Caco-2 (cell line): ENCODE results near the gene CAMSAP1. TPM values are rescaled to one million over a fixed set of nuclear protein-coding genes. Genes with fewer than 3 reads are reported as not detected.

Source experiments
- BruUV-seq: library from RNA; stranded (reverse); fragments of 400-500 nt; replicated peaks from 2 replicates; lab custom pipeline; 2021; lab: Mats Ljungman, UMichigan
- CTCF ChIA-PET: fragments of 300-600 bp; sonication (Branson Sonifier 250); formaldehyde crosslinking; loops from one replicate; lab custom pipeline; 2022; ENCODE audit warnings: antibody characterized with exemption; lab: Charles Lee
- POLR2A ChIA-PET: fragments of 300-600 bp; sonication (Branson Sonifier 250); formaldehyde crosslinking; loops from one replicate; lab custom pipeline; 2022; ENCODE audit warnings: antibody characterized with exemption; lab: Charles Lee
- DNase-seq, 2 experiments: peaks; one replicate each; pipeline versions ENCODE4 v3.0.0 to v3.0.0-alpha.2; 2020 to 2022
- H3K27me3 ChIP-seq: replicated peaks from 2 replicates; pipeline ENCODE4 v1.6.0; 2011; ENCODE audit warnings: low read length; ENCODE audit not compliant: control insufficient read depth, insufficient read depth
- H3K36me3 ChIP-seq: 2 replicates; pipeline ENCODE4 v1.5.1; 2011; ENCODE audit warnings: low read length; ENCODE audit not compliant: control insufficient read depth, insufficient read depth
- H3K4me1 ChIP-seq: fragments of 250-450 bp; sonication (Bioruptor Pico); 2 replicates; pipeline ENCODE4 v1.5.1; 2020; ENCODE audit warnings: mild to moderate bottlenecking
- H3K4me3 ChIP-seq: 2 replicates; pipeline ENCODE4 v1.5.1; 2011; ENCODE audit warnings: low read depth, mild to moderate bottlenecking, control low read depth, low read length
- H3K9me3 ChIP-seq: fragments of 250-450 bp; sonication (Bioruptor Pico); 2 replicates; pipeline ENCODE4 v1.5.1; 2020; ENCODE audit warnings: mild to moderate bottlenecking, moderate library complexity
- H3K27ac Mint-ChIP-seq: one replicate; pipeline ENCODE4 v1.8.0; 2022; ENCODE audit warnings: mixed read lengths; ENCODE audit not compliant: unreplicated experiment
- H3K27me3 Mint-ChIP-seq: one replicate; pipeline ENCODE4 v1.8.0; 2022; ENCODE audit warnings: mixed read lengths; ENCODE audit not compliant: insufficient read depth, unreplicated experiment
- H3K36me3 Mint-ChIP-seq: one replicate; pipeline ENCODE4 v1.8.0; 2022; ENCODE audit warnings: mild to moderate bottlenecking, mixed read lengths; ENCODE audit not compliant: insufficient read depth, unreplicated experiment
- H3K4me1 Mint-ChIP-seq: one replicate; pipeline ENCODE4 v1.8.0; 2022; ENCODE audit warnings: low read depth, mixed read lengths; ENCODE audit not compliant: unreplicated experiment
- H3K4me3 Mint-ChIP-seq: one replicate; pipeline ENCODE4 v1.8.0; 2022; ENCODE audit warnings: mild to moderate bottlenecking, moderate library complexity, mixed read lengths; ENCODE audit not compliant: unreplicated experiment
- H3K9me3 Mint-ChIP-seq: one replicate; pipeline ENCODE4 v1.8.0; 2022; ENCODE audit warnings: mixed read lengths; ENCODE audit not compliant: unreplicated experiment
- intact Hi-C: fragments of 100-400 bp; cut with micrococcal nuclease; formaldehyde crosslinking; loops from one replicate; pipeline ENCODE4 v1.10.0; 2022; ENCODE audit not compliant: unreplicated experiment
- total RNA-seq: library from RNA; stranded (reverse); gene quantifications from 2 replicates; pipeline ENCODE4 v1.2.3, GENCODE V29; 2022
- TF ChIP-seq, protein P1 (sequence below), 2 experiments: fragments of 200-600 bp in 1 of 2; IDR thresholded peaks; 1 replicate in 1 of 2; 2 replicates in 1 of 2; pipeline versions ENCODE4 v1.5.1 to v1.8.0; 2011 to 2022; ENCODE audit warnings: antibody characterized with exemption in 1 of 2, control low read depth in 1 of 2, inconsistent platforms in 1 of 2, low read depth in 1 of 2, low read length in 1 of 2, mild to moderate bottlenecking in 1 of 2, moderate library complexity in 1 of 2; ENCODE audit not compliant: insufficient read depth in 1 of 2, severe bottlenecking in 1 of 2, unreplicated experiment in 1 of 2

Gene CAMSAP1
- total RNA-seq, 1 experiment from 2014 or later: 31.3 TPM

DNA sequence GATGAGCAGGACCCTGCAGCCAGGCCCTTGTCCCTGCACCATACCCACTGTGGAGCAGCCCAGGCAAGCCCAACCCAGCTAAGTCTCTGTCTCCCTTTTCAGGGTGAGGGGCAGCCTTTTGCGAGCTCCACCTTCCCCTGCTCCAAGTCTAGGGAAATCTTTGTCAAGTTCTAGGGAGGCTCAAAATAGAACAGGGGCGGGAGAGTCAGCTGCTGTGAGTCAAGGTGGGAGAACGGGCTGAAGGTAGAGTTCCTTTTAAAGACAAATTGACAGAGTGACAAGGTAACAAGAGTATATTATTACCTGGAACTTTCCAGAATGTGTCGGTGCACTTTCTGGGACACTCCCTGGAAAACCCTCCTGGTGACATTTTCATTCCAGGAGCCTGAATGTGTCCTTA lies 140.6 kb downstream of the CAMSAP1 start:
- POLR2A ChIA-PET: no interaction called here
- CTCF ChIA-PET: no interaction called here
- Mint-ChIP-seq H3K27ac (no peak overlapping the region), H3K36me3 (no peaks in the 10 kb centered on the region), H3K4me1 (no peaks in the 10 kb centered on the region), H3K27me3 (no peaks in the 10 kb centered on the region), H3K9me3 (no peaks in the 10 kb centered on the region), H3K4me3 (no peak overlapping the region)
- intact Hi-C loops: no loop called here
- no peak for DNase-seq
- no TSS peak for BruUV-seq
- H3K36me3 ChIP-seq: no peaks in the 10 kb centered on the region
- H3K4me1 ChIP-seq: no peaks in the 10 kb centered on the region
- H3K9me3 ChIP-seq: 0 out of 2 replicates have a peak, but pooled peaks cover 3% of the 10 kb centered on the region
- TF ChIP-seq, protein P1, sequence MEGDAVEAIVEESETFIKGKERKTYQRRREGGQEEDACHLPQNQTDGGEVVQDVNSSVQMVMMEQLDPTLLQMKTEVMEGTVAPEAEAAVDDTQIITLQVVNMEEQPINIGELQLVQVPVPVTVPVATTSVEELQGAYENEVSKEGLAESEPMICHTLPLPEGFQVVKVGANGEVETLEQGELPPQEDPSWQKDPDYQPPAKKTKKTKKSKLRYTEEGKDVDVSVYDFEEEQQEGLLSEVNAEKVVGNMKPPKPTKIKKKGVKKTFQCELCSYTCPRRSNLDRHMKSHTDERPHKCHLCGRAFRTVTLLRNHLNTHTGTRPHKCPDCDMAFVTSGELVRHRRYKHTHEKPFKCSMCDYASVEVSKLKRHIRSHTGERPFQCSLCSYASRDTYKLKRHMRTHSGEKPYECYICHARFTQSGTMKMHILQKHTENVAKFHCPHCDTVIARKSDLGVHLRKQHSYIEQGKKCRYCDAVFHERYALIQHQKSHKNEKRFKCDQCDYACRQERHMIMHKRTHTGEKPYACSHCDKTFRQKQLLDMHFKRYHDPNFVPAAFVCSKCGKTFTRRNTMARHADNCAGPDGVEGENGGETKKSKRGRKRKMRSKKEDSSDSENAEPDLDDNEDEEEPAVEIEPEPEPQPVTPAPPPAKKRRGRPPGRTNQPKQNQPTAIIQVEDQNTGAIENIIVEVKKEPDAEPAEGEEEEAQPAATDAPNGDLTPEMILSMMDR (IDR thresholded peaks at IDR 0.05; ENCODE audit: insufficient read depth in 1 of 2, low read depth in 1 of 2, low read length in 1 of 2, severe bottlenecking in 1 of 2, unreplicated experiment in 1 of 2): no peak
- no peaks in the 10 kb centered on the region for H3K27me3 ChIP-seq
- H3K4me3 ChIP-seq: no peak overlapping the region

DNA sequence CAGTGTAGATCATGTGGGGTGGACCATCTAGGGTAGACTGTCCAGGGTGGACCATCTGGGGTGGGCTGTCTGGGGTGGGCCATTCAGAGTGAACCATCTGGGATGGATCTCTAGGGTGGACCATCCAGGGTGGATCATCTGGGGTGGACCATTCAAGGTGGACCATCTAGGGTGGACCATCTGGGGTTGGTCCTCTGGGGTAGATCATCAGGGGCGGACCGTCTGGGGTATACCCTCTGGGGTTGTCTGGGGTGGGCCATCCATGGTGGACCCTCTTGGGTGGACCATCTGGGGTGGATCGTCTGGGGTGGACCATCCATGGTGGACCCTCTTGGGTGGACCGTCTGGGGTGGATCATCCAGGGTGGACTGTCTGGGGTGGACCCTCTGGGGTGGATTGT lies 141.1 kb downstream of the CAMSAP1 start:
- no peaks in the 10 kb centered on the region for H3K27me3 Mint-ChIP-seq
- H3K36me3 Mint-ChIP-seq: no peaks in the 10 kb centered on the region
- Histone ChIP-seq H3K9me3 (0 out of 2 replicates have a peak, but pooled peaks cover 3% of the 10 kb centered on the region), H3K4me1 (no peaks in the 10 kb centered on the region), H3K4me3 (no peak overlapping the region), H3K36me3 (no peaks in the 10 kb centered on the region), H3K27me3 (no peaks in the 10 kb centered on the region)
- BruUV-seq: no TSS peak
- POLR2A ChIA-PET: no interaction called here
- no peak overlapping the region for H3K27ac Mint-ChIP-seq
- TF ChIP-seq, protein P1 (IDR thresholded peaks at IDR 0.05; ENCODE audit: insufficient read depth in 1 of 2, low read depth in 1 of 2, low read length in 1 of 2, severe bottlenecking in 1 of 2, unreplicated experiment in 1 of 2): no peak
- DNase-seq: no peak
- no peaks in the 10 kb centered on the region for H3K9me3 Mint-ChIP-seq
- CTCF ChIA-PET: no interaction called here
- intact Hi-C loops: no loop called here
- H3K4me1 Mint-ChIP-seq: no peaks in the 10 kb centered on the region
- no peak overlapping the region for H3K4me3 Mint-ChIP-seq

DNA sequence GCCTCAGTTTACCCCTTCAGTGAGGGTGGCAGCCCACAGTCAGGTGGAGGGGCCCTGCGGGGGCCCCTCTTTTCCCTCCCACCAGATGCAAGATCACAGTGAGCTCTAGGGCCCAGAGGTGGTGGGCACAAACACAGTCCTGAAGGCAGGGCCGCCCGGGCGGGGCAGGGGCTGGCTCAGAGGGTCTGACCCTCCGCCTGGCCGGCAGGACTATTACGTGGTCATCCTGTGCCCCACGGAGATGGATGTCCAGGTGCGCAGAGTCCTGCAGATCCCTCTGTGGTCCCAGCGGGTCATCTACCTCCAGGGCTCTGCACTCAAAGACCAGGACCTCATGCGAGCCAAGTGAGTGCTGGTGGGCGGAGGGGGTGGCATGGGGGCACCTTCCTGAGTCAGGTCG lies 141.9 kb downstream of the CAMSAP1 start:
- CTCF ChIA-PET: no interaction called here
- intact Hi-C loops: no loop called here
- H3K4me1 ChIP-seq: no peaks in the 10 kb centered on the region
- H3K4me3 Mint-ChIP-seq: no peak overlapping the region
- H3K27me3 Mint-ChIP-seq: peaks cover 3% of the 10 kb centered on the region
- H3K4me1 Mint-ChIP-seq: no peaks in the 10 kb centered on the region
- no peaks in the 10 kb centered on the region for H3K36me3 ChIP-seq
- no peaks in the 10 kb centered on the region for H3K9me3 Mint-ChIP-seq
- no peak overlapping the region for H3K4me3 ChIP-seq
- no peaks in the 10 kb centered on the region for H3K27me3 ChIP-seq
- DNase-seq: no peak
- TF ChIP-seq, protein P1 (IDR thresholded peaks at IDR 0.05; ENCODE audit: insufficient read depth in 1 of 2, low read depth in 1 of 2, low read length in 1 of 2, severe bottlenecking in 1 of 2, unreplicated experiment in 1 of 2): no peak
- no peak overlapping the region for H3K27ac Mint-ChIP-seq
- H3K36me3 Mint-ChIP-seq: no peaks in the 10 kb centered on the region
- H3K9me3 ChIP-seq: 0 out of 2 replicates have a peak, but pooled peaks cover 3% of the 10 kb centered on the region
- BruUV-seq: no TSS peak
- POLR2A ChIA-PET: no interaction called here
